Measurements from ENCODE around the gene EFNA4.

GRCh38 chr1:155043793-155044192 lies 19.7 kb upstream of the EFNA4 start:
- TF ChIP-seq GATA2 (IDR thresholded peaks at IDR 0.05; ENCODE audit: low read depth, low read length) (no peak), GATA3 (IDR thresholded peaks at IDR 0.05; ENCODE audit: low read depth, low read length) (no peak)
